Measurements from ENCODE around the gene PTPRR.

The PTPRR gene

DNA sequence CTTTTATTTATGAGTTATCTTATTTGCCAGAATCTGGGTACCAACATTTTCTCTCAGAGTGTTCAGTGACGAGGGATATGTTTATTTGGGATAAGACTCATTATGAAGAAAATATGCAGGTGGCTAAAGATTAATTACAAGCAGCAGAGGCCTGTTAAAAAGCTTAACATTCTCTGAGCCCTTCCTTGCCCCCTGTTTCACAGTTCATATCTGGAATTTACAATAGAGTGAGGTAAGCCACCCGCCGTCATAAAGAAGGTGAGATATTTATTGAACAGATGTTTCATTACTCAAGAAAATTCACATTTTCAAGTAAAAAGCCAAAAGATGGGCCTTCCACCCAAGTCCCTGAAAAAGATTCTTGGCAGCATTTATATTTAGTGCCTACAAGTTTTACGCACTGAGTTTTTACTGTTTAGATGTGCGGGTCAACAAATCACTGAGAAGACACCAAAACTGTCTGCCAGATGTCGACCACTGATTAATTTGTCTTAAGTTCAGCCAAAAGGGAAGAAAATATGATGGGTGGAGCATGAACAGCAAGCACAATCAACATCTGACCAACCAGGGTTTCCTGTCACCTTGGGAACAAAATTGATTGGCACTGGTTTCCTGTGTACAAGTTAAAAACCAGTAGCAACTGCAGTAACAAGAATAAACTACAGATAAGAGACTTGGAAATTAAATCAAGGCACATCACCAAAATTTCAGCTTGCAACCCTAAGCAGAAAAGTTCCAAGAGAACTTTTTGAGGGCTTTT, 197.8 kb downstream of the PTPRR start:
- no peak overlapping the region for H3K4me3 Mint-ChIP-seq

DNA sequence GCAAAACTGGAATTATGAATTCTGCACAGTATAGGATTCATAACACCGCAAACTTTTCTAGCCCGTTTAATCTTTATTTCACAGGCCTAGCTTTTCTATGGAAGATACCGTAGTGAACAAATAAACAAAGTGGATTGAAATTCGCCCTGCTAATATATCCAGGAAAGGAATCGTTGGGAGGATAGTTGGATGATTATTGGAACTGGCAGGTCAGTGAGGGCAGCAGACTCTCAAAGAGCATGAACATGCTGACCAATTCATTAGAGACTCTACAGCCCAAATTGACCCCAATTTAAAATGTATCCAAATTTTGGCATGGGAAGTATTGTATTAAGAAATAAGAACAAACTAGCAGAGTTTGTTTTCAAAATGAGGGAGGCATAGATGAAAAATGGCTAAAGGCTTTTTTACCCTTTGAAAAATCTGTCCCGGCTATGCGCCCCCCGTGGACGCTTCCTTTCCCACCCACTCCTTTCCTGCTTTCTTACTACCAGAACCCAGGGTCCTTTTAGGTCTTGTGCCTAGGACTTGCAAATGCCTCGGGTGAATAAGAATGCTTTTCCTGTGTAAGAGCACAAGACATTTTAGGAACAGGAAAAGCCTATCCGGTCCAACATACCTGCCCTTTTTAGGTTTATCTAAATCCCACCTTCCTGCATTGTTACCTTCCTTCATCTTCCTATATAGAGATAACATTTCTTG, 198.7 kb downstream of the PTPRR start:
- peak overlapping the region in 1 of 3 experiments; percentile 13 for H3K27ac Mint-ChIP-seq
- no peaks in the 10 kb centered on the region for H3K9me3 Mint-ChIP-seq
- no peaks in the 10 kb centered on the region for H3K36me3 Mint-ChIP-seq (ENCODE audit: low read depth)
- H3K4me1 Mint-ChIP-seq: peaks cover 10% of the 10 kb centered on the region
- no peak overlapping the region for H3K4me3 Mint-ChIP-seq
- no peak for TF ChIP-seq CTCF (IDR thresholded peaks at IDR 0.05; ENCODE audit: unreplicated experiment in 3 of 3)
- H3K27me3 Mint-ChIP-seq (ENCODE audit: low read depth): peaks cover 4% of the 10 kb centered on the region

More for the DNA sequence above, 197.8 kb downstream of the PTPRR start:
- no peak for TF ChIP-seq CTCF (IDR thresholded peaks at IDR 0.05; ENCODE audit: unreplicated experiment in 3 of 3)
- H3K27me3 Mint-ChIP-seq (ENCODE audit: low read depth): peaks cover 4% of the 10 kb centered on the region
- H3K27ac Mint-ChIP-seq: peak overlapping the region in 1 of 3 experiments; percentile 13
- H3K9me3 Mint-ChIP-seq: no peaks in the 10 kb centered on the region
- peaks cover 10% of the 10 kb centered on the region for H3K4me1 Mint-ChIP-seq
- no peaks in the 10 kb centered on the region for H3K36me3 Mint-ChIP-seq (ENCODE audit: low read depth)

- Mint-ChIP-seq H3K4me1 (peaks cover 10% of the 10 kb centered on the region), H3K27me3 (ENCODE audit: low read depth) (peaks cover 4% of the 10 kb centered on the region), H3K36me3 (ENCODE audit: low read depth) (no peaks in the 10 kb centered on the region), H3K4me3 (no peak overlapping the region), H3K9me3 (no peaks in the 10 kb centered on the region), H3K27ac (no peak overlapping the region)
- no peak for TF ChIP-seq CTCF (IDR thresholded peaks at IDR 0.05; ENCODE audit: unreplicated experiment in 3 of 3)
Observed at GRCh38 chr12:70721216-70721615, 199.3 kb downstream of the PTPRR start.

GRCh38 chr12:70719672-70720420, 200.7 kb downstream of the PTPRR start:
- peak; percentile 89 to 90 (median 90) for TF ChIP-seq CTCF (IDR thresholded peaks at IDR 0.05; ENCODE audit: unreplicated experiment in 3 of 3)
- H3K36me3 Mint-ChIP-seq (ENCODE audit: low read depth): no peaks in the 10 kb centered on the region
- peak overlapping the region; percentile 56 to 75 (median 63) for H3K4me3 Mint-ChIP-seq
- H3K4me1 Mint-ChIP-seq: peaks cover 10% of the 10 kb centered on the region
- H3K27ac Mint-ChIP-seq: no peak overlapping the region
- no peaks in the 10 kb centered on the region for H3K9me3 Mint-ChIP-seq
- H3K27me3 Mint-ChIP-seq (ENCODE audit: low read depth): peaks cover 4% of the 10 kb centered on the region

DNA sequence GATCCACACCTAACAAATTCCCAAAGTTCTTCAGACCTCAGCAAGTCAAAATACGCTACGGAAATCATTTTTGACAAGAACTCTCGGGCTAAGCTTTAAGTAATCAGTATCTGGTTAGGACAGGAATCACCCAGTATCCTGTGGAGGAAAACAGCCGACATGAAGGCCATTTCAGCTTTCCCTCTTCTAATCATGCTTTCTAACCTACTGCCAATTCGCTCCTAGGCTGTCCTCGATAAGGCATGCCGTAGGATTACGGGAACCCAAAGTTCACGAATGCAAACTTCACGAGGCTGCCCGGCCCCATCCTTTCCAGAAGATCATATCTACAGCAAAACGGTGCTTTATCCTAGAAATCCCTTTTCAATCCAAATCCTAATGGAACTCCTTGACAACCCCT, 201.5 kb downstream of the PTPRR start:
- Mint-ChIP-seq H3K4me3 (no peak overlapping the region), H3K36me3 (ENCODE audit: low read depth) (no peaks in the 10 kb centered on the region), H3K27me3 (ENCODE audit: low read depth) (peaks cover 4% of the 10 kb centered on the region), H3K9me3 (no peaks in the 10 kb centered on the region), H3K4me1 (peaks cover 10% of the 10 kb centered on the region), H3K27ac (no peak overlapping the region)
- no peak for TF ChIP-seq CTCF (IDR thresholded peaks at IDR 0.05; ENCODE audit: unreplicated experiment in 3 of 3)

Measured in nephron (organoid).